ENCODE data around the gene DNM1L. TPM values are rescaled to one million over a fixed set of nuclear protein-coding genes. Genes with fewer than 3 reads are reported as not detected.

Gene DNM1L
- polyA plus RNA-seq: 10 to 100 TPM; 13.6 to 30.7 (median 17.5) TPM

- Mint-ChIP-seq H3K27ac (peak within 1 kb of the TSS; percentile 81 to 93 (median 88)), H3K9me3 (no peaks in the 10 kb centered on the region), H3K4me3 (peak within 1 kb of the TSS; percentile 89 to 98 (median 90)), H3K36me3 (no peaks in the 10 kb centered on the region), H3K27me3 (ENCODE audit: low read depth in 3 of 3) (peaks cover 0 to 2% (median 0%) of the 10 kb centered on the region in 3 donors), H3K4me1 (peaks cover 19 to 28% of the 10 kb centered on the region in 2 donors)
- peak; percentile 90 to 91 (median 91) for DNase-seq
These were observed at the start of gene DNM1L for GRCh38 chr12:32679091-32679919. Gene DNM1L, plus strand, starts transcription at chr12:32679301. Its CDS starts 63 bp downstream, at chr12:32679364.

- H3K27ac Mint-ChIP-seq: no peak overlapping the region
- H3K36me3 Mint-ChIP-seq: no peaks in the 10 kb centered on the region
- no peaks in the 10 kb centered on the region for H3K4me1 Mint-ChIP-seq
- no peak overlapping the region for H3K4me3 Mint-ChIP-seq
- H3K9me3 Mint-ChIP-seq: no peaks in the 10 kb centered on the region
- peaks cover 0 to 6% (median 0%) of the 10 kb centered on the region in 3 donors for H3K27me3 Mint-ChIP-seq (ENCODE audit: low read depth in 3 of 3)
- no peak for DNase-seq
These were observed 37.7 kb upstream of the DNM1L start for GRCh38 chr12:32641287-32641901.

- Mint-ChIP-seq H3K36me3 (no peaks in the 10 kb centered on the region), H3K27me3 (ENCODE audit: low read depth in 3 of 3) (peaks cover 0 to 4% (median 2%) of the 10 kb centered on the region in 3 donors), H3K4me1 (no peaks in the 10 kb centered on the region), H3K4me3 (no peak overlapping the region), H3K27ac (no peak overlapping the region), H3K9me3 (no peaks in the 10 kb centered on the region)
- DNase-seq: no peak
These were observed 34.7 kb upstream of the DNM1L start for GRCh38 chr12:32644431-32644830.

- DNase-seq: no peak
- Mint-ChIP-seq H3K27me3 (ENCODE audit: low read depth in 3 of 3) (peaks cover 0 to 4% (median 4%) of the 10 kb centered on the region in 3 donors), H3K9me3 (no peaks in the 10 kb centered on the region), H3K36me3 (no peaks in the 10 kb centered on the region), H3K27ac (no peak overlapping the region), H3K4me1 (no peaks in the 10 kb centered on the region), H3K4me3 (no peak overlapping the region)
These were observed 31.8 kb upstream of the DNM1L start for GRCh38 chr12:32647275-32647674.

- Mint-ChIP-seq H3K9me3 (no peaks in the 10 kb centered on the region), H3K27ac (no peak overlapping the region), H3K4me3 (no peak overlapping the region), H3K27me3 (ENCODE audit: low read depth in 3 of 3) (peaks cover 0 to 4% (median 1%) of the 10 kb centered on the region in 3 donors), H3K36me3 (no peaks in the 10 kb centered on the region), H3K4me1 (no peaks in the 10 kb centered on the region)
- no peak for DNase-seq
These were observed 28.6 kb upstream of the DNM1L start for GRCh38 chr12:32650508-32650907.

- Mint-ChIP-seq H3K9me3 (no peaks in the 10 kb centered on the region), H3K36me3 (no peaks in the 10 kb centered on the region), H3K4me3 (no peak overlapping the region), H3K27ac (peak overlapping the region in 1 of 6 donors; percentile 7), H3K4me1 (no peaks in the 10 kb centered on the region), H3K27me3 (ENCODE audit: low read depth in 3 of 3) (peaks cover 0 to 4% (median 1%) of the 10 kb centered on the region in 3 donors)
- no peak for DNase-seq
These were observed 27.7 kb upstream of the DNM1L start for GRCh38 chr12:32651151-32651955.

- no peak for DNase-seq
- Mint-ChIP-seq H3K27ac (no peak overlapping the region), H3K36me3 (no peaks in the 10 kb centered on the region), H3K4me1 (no peaks in the 10 kb centered on the region), H3K4me3 (no peak overlapping the region), H3K9me3 (no peaks in the 10 kb centered on the region), H3K27me3 (ENCODE audit: low read depth in 3 of 3) (peaks cover 0 to 4% (median 1%) of the 10 kb centered on the region in 3 donors)
These were observed 27.2 kb upstream of the DNM1L start for GRCh38 chr12:32651956-32652210.

- Mint-ChIP-seq H3K27ac (no peak overlapping the region), H3K4me1 (no peaks in the 10 kb centered on the region), H3K4me3 (no peak overlapping the region), H3K36me3 (no peaks in the 10 kb centered on the region), H3K27me3 (ENCODE audit: low read depth in 3 of 3) (peaks cover 0 to 2% (median 0%) of the 10 kb centered on the region in 3 donors), H3K9me3 (peaks cover 0 to 1% (median 0%) of the 10 kb centered on the region in 6 donors)
- DNase-seq: no peak
These were observed 19.1 kb upstream of the DNM1L start for GRCh38 chr12:32659908-32660440.

- Mint-ChIP-seq H3K36me3 (no peaks in the 10 kb centered on the region), H3K4me3 (no peak overlapping the region), H3K27ac (no peak overlapping the region), H3K27me3 (ENCODE audit: low read depth in 3 of 3) (peaks cover 0 to 2% (median 0%) of the 10 kb centered on the region in 3 donors), H3K9me3 (peaks cover 0 to 1% (median 0%) of the 10 kb centered on the region in 6 donors), H3K4me1 (no peaks in the 10 kb centered on the region)
- no peak for DNase-seq
These were observed 17.4 kb upstream of the DNM1L start for GRCh38 chr12:32661706-32662105.

- Mint-ChIP-seq H3K36me3 (no peaks in the 10 kb centered on the region), H3K27me3 (ENCODE audit: low read depth in 3 of 3) (peaks cover 0 to 2% (median 0%) of the 10 kb centered on the region in 3 donors), H3K27ac (no peak overlapping the region), H3K9me3 (peaks cover 0 to 1% (median 0%) of the 10 kb centered on the region in 6 donors), H3K4me1 (no peaks in the 10 kb centered on the region), H3K4me3 (no peak overlapping the region)
- DNase-seq: no peak
These were observed 16.4 kb upstream of the DNM1L start for GRCh38 chr12:32662665-32663064.

- Mint-ChIP-seq H3K9me3 (peaks cover 0 to 11% (median 2%) of the 10 kb centered on the region in 6 donors), H3K36me3 (no peaks in the 10 kb centered on the region), H3K27me3 (ENCODE audit: low read depth in 3 of 3) (peaks cover 0 to 5% (median 2%) of the 10 kb centered on the region in 3 donors), H3K4me1 (no peaks in the 10 kb centered on the region), H3K4me3 (peak overlapping the region in 2 of 5 donors; percentile 15 to 63), H3K27ac (no peak overlapping the region)
- no peak for DNase-seq
These were observed 13.1 kb upstream of the DNM1L start for GRCh38 chr12:32666018-32666417.

- Mint-ChIP-seq H3K36me3 (no peaks in the 10 kb centered on the region), H3K4me1 (no peaks in the 10 kb centered on the region), H3K4me3 (no peak overlapping the region), H3K27me3 (ENCODE audit: low read depth in 3 of 3) (peaks cover 0 to 8% (median 0%) of the 10 kb centered on the region in 3 donors), H3K9me3 (peaks cover 0 to 11% (median under 1%) of the 10 kb centered on the region in 6 donors), H3K27ac (no peak overlapping the region)
- no peak for DNase-seq
These were observed 9.5 kb upstream of the DNM1L start for GRCh38 chr12:32669584-32669983.

GRCh38 chr12:32671930-32672780 lies 6.9 kb upstream of the DNM1L start:
- no peaks in the 10 kb centered on the region for H3K36me3 Mint-ChIP-seq
- DNase-seq: no peak
- peaks cover 0 to 8% (median 0%) of the 10 kb centered on the region in 3 donors for H3K27me3 Mint-ChIP-seq (ENCODE audit: low read depth in 3 of 3)
- H3K4me1 Mint-ChIP-seq: no peaks in the 10 kb centered on the region
- no peak overlapping the region for H3K27ac Mint-ChIP-seq
- H3K9me3 Mint-ChIP-seq: peaks cover 0 to 11% (median under 1%) of the 10 kb centered on the region in 6 donors
- H3K4me3 Mint-ChIP-seq: no peak overlapping the region

Measured in immature natural killer cell (primary cell).